Measurements from ENCODE around the gene CXADR. TPM values are rescaled to one million over a fixed set of nuclear protein-coding genes. Genes with fewer than 3 reads are reported as not detected.

CXADR gene
- total RNA-seq, 4 donors from 2014 or later, result 39.9 to 75.4 (median 62.9) TPM

DNA sequence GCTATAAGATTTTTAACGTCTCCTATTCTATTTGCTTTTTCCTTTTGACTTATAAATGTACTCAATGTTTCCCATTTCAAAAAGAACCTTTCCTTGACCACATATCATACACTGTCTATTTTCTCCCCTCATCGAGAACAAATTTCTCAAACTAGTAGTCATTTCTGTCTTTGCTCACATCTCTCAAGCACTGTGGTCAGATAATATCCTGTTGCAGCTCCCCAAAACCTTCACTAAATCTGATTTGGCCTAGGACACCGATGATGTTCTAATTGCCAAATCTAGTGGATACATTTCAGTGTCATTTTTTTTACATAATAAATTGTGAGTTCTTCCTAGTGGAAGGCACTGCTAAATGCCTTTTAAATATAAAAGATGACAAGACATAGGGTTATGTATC lies 19.4 kb downstream of the CXADR start:
- intact Hi-C loops (cut with DNase I), result no loop called here
- H3K27ac ChIP-seq, result no peak overlapping the region
- WGBS, 2 donors, result 88 to 89% methylated on average over 3 of the region's 3 CpGs
- H3K9me3 ChIP-seq, result no peaks in the 10 kb centered on the region
- H3K4me1 ChIP-seq, result peaks cover 11 to 20% of the 10 kb centered on the region in 2 donors
- no peaks in the 10 kb centered on the region for H3K36me3 ChIP-seq
- DNase-seq, result no peak
- TF ChIP-seq POLR2A (IDR thresholded peaks at IDR 0.05), result no peak
- TF ChIP-seq, protein P1, sequence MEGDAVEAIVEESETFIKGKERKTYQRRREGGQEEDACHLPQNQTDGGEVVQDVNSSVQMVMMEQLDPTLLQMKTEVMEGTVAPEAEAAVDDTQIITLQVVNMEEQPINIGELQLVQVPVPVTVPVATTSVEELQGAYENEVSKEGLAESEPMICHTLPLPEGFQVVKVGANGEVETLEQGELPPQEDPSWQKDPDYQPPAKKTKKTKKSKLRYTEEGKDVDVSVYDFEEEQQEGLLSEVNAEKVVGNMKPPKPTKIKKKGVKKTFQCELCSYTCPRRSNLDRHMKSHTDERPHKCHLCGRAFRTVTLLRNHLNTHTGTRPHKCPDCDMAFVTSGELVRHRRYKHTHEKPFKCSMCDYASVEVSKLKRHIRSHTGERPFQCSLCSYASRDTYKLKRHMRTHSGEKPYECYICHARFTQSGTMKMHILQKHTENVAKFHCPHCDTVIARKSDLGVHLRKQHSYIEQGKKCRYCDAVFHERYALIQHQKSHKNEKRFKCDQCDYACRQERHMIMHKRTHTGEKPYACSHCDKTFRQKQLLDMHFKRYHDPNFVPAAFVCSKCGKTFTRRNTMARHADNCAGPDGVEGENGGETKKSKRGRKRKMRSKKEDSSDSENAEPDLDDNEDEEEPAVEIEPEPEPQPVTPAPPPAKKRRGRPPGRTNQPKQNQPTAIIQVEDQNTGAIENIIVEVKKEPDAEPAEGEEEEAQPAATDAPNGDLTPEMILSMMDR (IDR thresholded peaks at IDR 0.05), result no peak
- no peak overlapping the region for H3K4me3 ChIP-seq (replicated peaks in 1 of 3)
- no peaks in the 10 kb centered on the region for H3K27me3 ChIP-seq

DNA sequence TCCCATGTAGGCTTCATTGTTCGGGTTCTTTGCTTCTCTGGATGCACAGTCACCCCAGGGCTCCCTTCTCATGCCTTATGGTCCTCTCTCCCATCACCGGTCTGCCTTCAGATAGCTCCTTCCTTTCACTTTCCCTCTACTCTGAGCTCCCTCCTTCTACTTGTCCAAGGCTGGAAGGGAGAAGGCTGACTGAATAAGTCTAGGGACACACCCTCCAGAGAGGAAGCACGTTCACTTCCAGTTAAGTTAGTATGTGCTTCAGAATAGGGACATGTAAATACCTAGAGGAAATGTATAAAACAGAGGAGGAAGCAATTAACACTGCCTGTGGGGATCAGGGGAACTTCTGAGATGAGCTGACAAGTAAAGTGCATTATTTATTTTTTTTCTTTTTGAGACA lies 23.5 kb downstream of the CXADR start:
- H3K36me3 ChIP-seq, result no peaks in the 10 kb centered on the region
- no peak for DNase-seq
- H3K27me3 ChIP-seq, result no peaks in the 10 kb centered on the region
- TF ChIP-seq, protein P1 (IDR thresholded peaks at IDR 0.05), result no peak
- no peak for TF ChIP-seq POLR2A (IDR thresholded peaks at IDR 0.05)
- intact Hi-C loops (cut with DNase I), result no loop called here
- H3K4me1 ChIP-seq, result peaks cover 13 to 22% of the 10 kb centered on the region in 2 donors
- WGBS, 2 donors, result 79 to 82% methylated on average over 3 of the region's 3 CpGs
- no peaks in the 10 kb centered on the region for H3K9me3 ChIP-seq
- H3K4me3 ChIP-seq (replicated peaks in 1 of 3), result no peak overlapping the region
- no peak overlapping the region for H3K27ac ChIP-seq

DNA sequence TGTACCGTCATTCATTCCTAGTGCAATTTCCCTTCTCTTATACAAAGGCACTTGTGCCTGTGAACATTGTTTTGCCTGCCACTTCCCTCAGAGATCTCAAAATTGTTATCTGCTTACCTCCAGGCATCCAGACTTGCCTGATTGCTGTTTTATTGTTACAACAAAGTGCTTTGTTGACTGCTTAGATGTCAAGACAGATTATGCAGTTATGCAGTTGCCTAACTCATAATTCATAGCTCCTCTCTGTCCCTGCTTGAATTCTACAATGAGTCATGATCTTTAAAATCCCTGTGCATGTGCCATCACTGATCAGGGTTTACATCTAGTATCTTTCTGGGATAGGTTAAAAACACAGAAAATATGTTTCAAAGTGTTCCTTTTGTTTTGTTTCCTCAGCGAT lies 24.5 kb downstream of the CXADR start:
- no peak overlapping the region for H3K4me3 ChIP-seq (replicated peaks in 1 of 3)
- intact Hi-C loops (cut with DNase I), result no loop called here
- no peaks in the 10 kb centered on the region for H3K9me3 ChIP-seq
- H3K27me3 ChIP-seq, result no peaks in the 10 kb centered on the region
- H3K36me3 ChIP-seq, result no peaks in the 10 kb centered on the region
- H3K4me1 ChIP-seq, result peaks cover 16 to 28% of the 10 kb centered on the region in 2 donors
- DNase-seq, result no peak
- 51 to 57% methylated on average over 2 of the region's 2 CpGs for WGBS, 2 donors
- H3K27ac ChIP-seq, result peak overlapping the region in 1 of 3 donors; percentile 6
- no peak for TF ChIP-seq POLR2A (IDR thresholded peaks at IDR 0.05)
- TF ChIP-seq, protein P1 (IDR thresholded peaks at IDR 0.05), result no peak

DNA sequence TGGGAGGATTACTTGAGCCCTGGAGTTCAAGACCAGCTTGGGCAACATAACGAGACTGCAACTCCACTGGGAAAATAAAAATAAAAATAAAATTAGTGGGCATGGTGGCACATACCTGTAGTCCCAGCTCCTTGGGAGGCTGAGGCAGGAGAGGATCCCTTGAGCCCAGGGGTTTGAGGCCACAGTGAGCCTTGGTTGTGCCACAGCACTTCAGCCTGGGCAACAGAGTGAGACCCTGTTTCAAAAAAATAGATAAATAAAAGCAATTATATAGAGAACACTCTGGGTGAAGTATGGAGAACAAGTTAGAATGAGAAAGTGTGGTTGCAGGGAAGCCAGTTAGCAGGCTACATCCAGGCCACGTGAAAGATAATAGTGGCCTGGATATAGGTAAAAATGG lies 25.7 kb downstream of the CXADR start:
- Histone ChIP-seq H3K4me1 (peaks cover 26 to 34% of the 10 kb centered on the region in 2 donors), H3K36me3 (no peaks in the 10 kb centered on the region), H3K4me3 (replicated peaks in 1 of 3) (no peak overlapping the region), H3K27ac (no peak overlapping the region), H3K27me3 (no peaks in the 10 kb centered on the region), H3K9me3 (no peaks in the 10 kb centered on the region)
- intact Hi-C loops (cut with DNase I), result no loop called here
- TF ChIP-seq, protein P1 (IDR thresholded peaks at IDR 0.05), result no peak
- TF ChIP-seq POLR2A (IDR thresholded peaks at IDR 0.05), result no peak
- DNase-seq, result no peak
- WGBS, 2 donors, result 87% methylated on average over 2 of the region's 2 CpGs

DNA sequence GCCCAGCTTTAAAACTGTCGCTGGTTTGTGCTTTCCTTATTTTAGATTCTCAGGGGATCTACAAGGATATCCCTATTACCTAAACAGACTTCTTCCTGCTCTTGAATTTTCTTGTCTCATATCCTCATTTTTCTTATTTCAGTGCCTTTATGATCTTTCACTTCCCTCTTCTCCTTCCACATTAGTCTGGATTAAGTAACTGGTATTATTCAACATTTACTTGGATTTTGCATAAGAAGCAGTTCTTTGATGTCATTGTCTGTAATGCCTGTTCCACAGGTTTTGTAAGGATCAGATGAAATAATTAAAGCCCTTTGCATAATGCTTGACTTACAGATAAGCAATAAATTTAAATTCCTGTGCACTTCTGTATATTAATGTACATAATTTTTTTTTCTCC lies 26.5 kb downstream of the CXADR start:
- no peak overlapping the region for H3K27ac ChIP-seq
- no peak for DNase-seq
- no peaks in the 10 kb centered on the region for H3K27me3 ChIP-seq
- intact Hi-C loops (cut with DNase I), result no loop called here
- no peak overlapping the region for H3K4me3 ChIP-seq (replicated peaks in 1 of 3)
- WGBS, 2 donors, result 81 to 84% methylated on average over 1 of the region's 1 CpG
- no peaks in the 10 kb centered on the region for H3K9me3 ChIP-seq
- H3K36me3 ChIP-seq, result no peaks in the 10 kb centered on the region
- TF ChIP-seq POLR2A (IDR thresholded peaks at IDR 0.05), result no peak
- TF ChIP-seq, protein P1 (IDR thresholded peaks at IDR 0.05), result no peak
- peaks cover 34% of the 10 kb centered on the region in 2 donors for H3K4me1 ChIP-seq

Data from thyroid gland (tissue), 4 donors.